ENCODE data around the gene ACADVL. TPM values are rescaled to one million over a fixed set of nuclear protein-coding genes. Genes with fewer than 3 reads are reported as not detected.

The ACADVL gene
- total and polyA plus RNA-seq, 2 donors (not counting 1 experiment from before 2014, with no cell fraction given), result 640 to 696 TPM

DNA sequence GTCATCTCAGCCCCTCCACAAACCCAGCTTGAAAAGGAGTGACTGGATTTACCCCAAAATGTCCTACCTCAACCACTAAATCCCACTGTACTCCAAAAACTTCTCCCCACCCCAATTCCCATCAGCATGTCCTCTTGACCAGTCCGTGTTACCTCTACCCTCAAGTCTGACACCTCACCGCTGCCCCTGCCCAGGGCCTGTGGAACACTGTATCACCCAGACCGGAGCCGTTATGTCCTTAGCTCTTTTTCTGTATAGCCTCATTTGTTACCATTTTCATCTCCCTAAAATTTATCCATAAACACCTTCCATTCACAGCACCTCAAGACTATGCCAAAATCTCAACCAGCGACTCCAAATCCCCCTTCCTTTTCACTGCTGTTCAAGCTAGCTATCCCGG, 17.1 kb downstream of the ACADVL start:
- no peaks in the 10 kb centered on the region for H3K9me3 ChIP-seq (ENCODE audit: control extremely low read depth in 1 of 3, control insufficient read depth in 2 of 3, insufficient read depth in 1 of 3, low read length in 2 of 3)
- Mint-ChIP-seq H3K9me3 (ENCODE audit: insufficient read depth) (no peaks in the 10 kb centered on the region), H3K27me3 (no peaks in the 10 kb centered on the region), H3K4me3 (peak overlapping the region; percentile 86), H3K4me1 (peaks cover 66% of the 10 kb centered on the region), H3K27ac (peak overlapping the region; percentile 83)
- POLR2A ChIA-PET, result interaction anchor here (0.6 to 13.1 kb wide), 3 partner anchors 14 to 225 kb away, joined by 3 to 157 read pairs (median 4); partner anchors contain the start of genes ACADVL and DLG4
- peak overlapping the region in 1 of 2 donors; percentile 82 for H3K27ac ChIP-seq (ENCODE audit: low read length in 2 of 2)
- no peak overlapping the region for H2AFZ ChIP-seq (ENCODE audit: insufficient read depth, low read depth, low read length, poor library complexity, severe bottlenecking)
- CTCF ChIA-PET, result interaction anchor here (0.7 to 1.1 kb wide), 3 partner anchors 16 to 637 kb away, joined by 3 read pairs; partner anchors contain the start of genes ACADVL and DLG4
- H4K20me1 ChIP-seq (ENCODE audit: control insufficient read depth, insufficient read depth, low read length, poor library complexity, severe bottlenecking), result peaks cover 27% of the 10 kb centered on the region
- H3K9ac ChIP-seq (ENCODE audit: low read length), result no peak overlapping the region
- ATAC-seq (ENCODE audit: low read depth), result no peak
- WGBS (ENCODE audit: insufficient coverage), result 92% methylated on average over 6 of the region's 6 CpGs
- peaks cover 52 to 64% of the 10 kb centered on the region in 2 donors for H3K4me1 ChIP-seq (ENCODE audit: control insufficient read depth in 2 of 2, insufficient read depth in 2 of 2, low read length in 2 of 2)
- H3K4me3 ChIP-seq (ENCODE audit: control extremely low read depth in 1 of 5, extremely low read depth in 1 of 5, insufficient read depth in 1 of 5, low read depth in 2 of 5, low read length in 4 of 5), result no peak overlapping the region
- intact Hi-C loops (cut with micrococcal nuclease), result loop anchor here (5.0 kb wide), 1 partner anchor 325 kb away; the partner anchor contains the start of gene SENP3
- H3K36me3 ChIP-seq (replicated peaks in 1 of 2; ENCODE audit: control extremely low read depth in 1 of 2, control insufficient read depth in 1 of 2, extremely low read depth in 1 of 2, insufficient read depth in 2 of 2, low read length in 1 of 2), result peaks cover 0 to 25% of the 10 kb centered on the region in 2 experiments
- DNase-seq, result no peak
- H3K4me2 ChIP-seq (replicated peaks; ENCODE audit: low read depth, low read length, poor library complexity, severe bottlenecking), result no peak overlapping the region
- no peaks in the 10 kb centered on the region for H3K27me3 ChIP-seq (replicated peaks in 1 of 4; ENCODE audit: control extremely low read depth in 1 of 4, control insufficient read depth in 3 of 4, insufficient read depth in 4 of 4, low read length in 3 of 4)
- no peak for TF ChIP-seq EZH2 (IDR thresholded peaks at IDR 0.05; ENCODE audit: borderline replicate concordance, insufficient read depth, low read depth, low read length, poor library complexity, severe bottlenecking)
- TF ChIP-seq, protein P1, sequence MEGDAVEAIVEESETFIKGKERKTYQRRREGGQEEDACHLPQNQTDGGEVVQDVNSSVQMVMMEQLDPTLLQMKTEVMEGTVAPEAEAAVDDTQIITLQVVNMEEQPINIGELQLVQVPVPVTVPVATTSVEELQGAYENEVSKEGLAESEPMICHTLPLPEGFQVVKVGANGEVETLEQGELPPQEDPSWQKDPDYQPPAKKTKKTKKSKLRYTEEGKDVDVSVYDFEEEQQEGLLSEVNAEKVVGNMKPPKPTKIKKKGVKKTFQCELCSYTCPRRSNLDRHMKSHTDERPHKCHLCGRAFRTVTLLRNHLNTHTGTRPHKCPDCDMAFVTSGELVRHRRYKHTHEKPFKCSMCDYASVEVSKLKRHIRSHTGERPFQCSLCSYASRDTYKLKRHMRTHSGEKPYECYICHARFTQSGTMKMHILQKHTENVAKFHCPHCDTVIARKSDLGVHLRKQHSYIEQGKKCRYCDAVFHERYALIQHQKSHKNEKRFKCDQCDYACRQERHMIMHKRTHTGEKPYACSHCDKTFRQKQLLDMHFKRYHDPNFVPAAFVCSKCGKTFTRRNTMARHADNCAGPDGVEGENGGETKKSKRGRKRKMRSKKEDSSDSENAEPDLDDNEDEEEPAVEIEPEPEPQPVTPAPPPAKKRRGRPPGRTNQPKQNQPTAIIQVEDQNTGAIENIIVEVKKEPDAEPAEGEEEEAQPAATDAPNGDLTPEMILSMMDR (IDR thresholded peaks at IDR 0.05), result no peak
- peaks cover 60% of the 10 kb centered on the region for H3K79me2 ChIP-seq (ENCODE audit: control insufficient read depth, insufficient read depth, low read length)

DNA sequence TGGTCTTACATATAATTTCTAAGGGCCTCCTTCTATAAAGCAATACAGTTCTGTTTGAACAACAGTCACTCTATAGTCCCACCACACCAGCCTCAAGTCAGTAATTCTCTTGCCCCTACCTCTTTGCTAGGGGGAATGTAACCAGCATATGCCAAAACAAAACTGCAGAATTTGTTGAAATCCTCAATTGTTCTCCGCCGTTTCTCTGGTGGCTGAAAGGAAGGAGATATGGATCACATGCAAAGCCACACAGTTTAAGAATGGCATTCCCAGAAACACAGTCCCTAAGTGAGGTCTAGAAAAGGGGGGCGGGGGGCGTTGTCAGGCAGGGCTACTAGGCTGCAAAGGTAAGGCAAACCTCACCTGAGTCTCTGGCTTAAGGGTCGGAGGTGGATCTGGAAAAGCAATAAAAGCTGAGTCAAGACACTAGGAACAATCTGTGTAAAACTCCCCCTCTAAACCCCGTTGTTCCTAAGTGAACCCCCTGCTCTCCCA, 17.6 kb downstream of the ACADVL start:
- Histone ChIP-seq H3K4me3 (ENCODE audit: control extremely low read depth in 1 of 5, extremely low read depth in 1 of 5, insufficient read depth in 1 of 5, low read depth in 2 of 5, low read length in 4 of 5) (peak overlapping the region in 4 of 5 experiments; percentile 74 to 97 (median 80)), H3K36me3 (replicated peaks in 1 of 2; ENCODE audit: control extremely low read depth in 1 of 2, control insufficient read depth in 1 of 2, extremely low read depth in 1 of 2, insufficient read depth in 2 of 2, low read length in 1 of 2) (peaks cover 0 to 25% of the 10 kb centered on the region in 2 experiments), H3K9me3 (ENCODE audit: control extremely low read depth in 1 of 3, control insufficient read depth in 2 of 3, insufficient read depth in 1 of 3, low read length in 2 of 3) (no peaks in the 10 kb centered on the region), H2AFZ (ENCODE audit: insufficient read depth, low read depth, low read length, poor library complexity, severe bottlenecking) (no peak overlapping the region), H3K27ac (ENCODE audit: low read length in 2 of 2) (peak overlapping the region; percentile 55 to 82), H3K4me2 (replicated peaks; ENCODE audit: low read depth, low read length, poor library complexity, severe bottlenecking) (peak overlapping the region; percentile 79), H3K27me3 (replicated peaks in 1 of 4; ENCODE audit: control extremely low read depth in 1 of 4, control insufficient read depth in 3 of 4, insufficient read depth in 4 of 4, low read length in 3 of 4) (no peaks in the 10 kb centered on the region), H3K9ac (ENCODE audit: low read length) (peak overlapping the region; percentile 94), H3K79me2 (ENCODE audit: control insufficient read depth, insufficient read depth, low read length) (peaks cover 60% of the 10 kb centered on the region), H4K20me1 (ENCODE audit: control insufficient read depth, insufficient read depth, low read length, poor library complexity, severe bottlenecking) (peaks cover 26% of the 10 kb centered on the region), H3K4me1 (ENCODE audit: control insufficient read depth in 2 of 2, insufficient read depth in 2 of 2, low read length in 2 of 2) (peaks cover 50 to 60% of the 10 kb centered on the region in 2 donors)
- TF ChIP-seq, protein P1 (IDR thresholded peaks at IDR 0.05), result no peak
- no peak for TF ChIP-seq EZH2 (IDR thresholded peaks at IDR 0.05; ENCODE audit: borderline replicate concordance, insufficient read depth, low read depth, low read length, poor library complexity, severe bottlenecking)
- ChIA-PET POLR2A (interaction anchor here (0.6 to 13.1 kb wide), 4 partner anchors 13 to 1659 kb away, joined by 3 to 157 read pairs (median 16); partner anchors contain the start of genes ACADVL, CTDNEP1, DLG4 and ELP5), CTCF (interaction anchor here (0.9 kb wide), 1 partner anchor 17 kb away, joined by 3 read pairs; no protein-coding TSS in a partner anchor)
- 29% methylated on average over 4 of the region's 6 CpGs for WGBS (ENCODE audit: insufficient coverage)
- DNase-seq (no peak), ATAC-seq (ENCODE audit: low read depth) (no peak)
- H3K27me3 Mint-ChIP-seq, result no peaks in the 10 kb centered on the region
- peak overlapping the region; percentile 86 for H3K4me3 Mint-ChIP-seq
- peaks cover 65% of the 10 kb centered on the region for H3K4me1 Mint-ChIP-seq
- H3K27ac Mint-ChIP-seq, result peak overlapping the region; percentile 83
- intact Hi-C loops (cut with micrococcal nuclease), result loop anchor here (5.0 kb wide), 1 partner anchor 325 kb away; the partner anchor contains the start of gene SENP3
- H3K9me3 Mint-ChIP-seq (ENCODE audit: insufficient read depth), result no peaks in the 10 kb centered on the region

Data from B cell (primary cell).